GM03348 (cell line): ENCODE measurements around the gene MAP3K5.
"Not testable (repeated sequence)": the region's sequence is repeated elsewhere in the genome, so short reads cannot be mapped to it uniquely, and the experiment has no call there.

Source experiments
- DNase-seq: peaks from one replicate; pipeline ENCODE4 v3.0.0; 2012; ENCODE audit warnings: low spot score

MAP3K5 gene, protein sequence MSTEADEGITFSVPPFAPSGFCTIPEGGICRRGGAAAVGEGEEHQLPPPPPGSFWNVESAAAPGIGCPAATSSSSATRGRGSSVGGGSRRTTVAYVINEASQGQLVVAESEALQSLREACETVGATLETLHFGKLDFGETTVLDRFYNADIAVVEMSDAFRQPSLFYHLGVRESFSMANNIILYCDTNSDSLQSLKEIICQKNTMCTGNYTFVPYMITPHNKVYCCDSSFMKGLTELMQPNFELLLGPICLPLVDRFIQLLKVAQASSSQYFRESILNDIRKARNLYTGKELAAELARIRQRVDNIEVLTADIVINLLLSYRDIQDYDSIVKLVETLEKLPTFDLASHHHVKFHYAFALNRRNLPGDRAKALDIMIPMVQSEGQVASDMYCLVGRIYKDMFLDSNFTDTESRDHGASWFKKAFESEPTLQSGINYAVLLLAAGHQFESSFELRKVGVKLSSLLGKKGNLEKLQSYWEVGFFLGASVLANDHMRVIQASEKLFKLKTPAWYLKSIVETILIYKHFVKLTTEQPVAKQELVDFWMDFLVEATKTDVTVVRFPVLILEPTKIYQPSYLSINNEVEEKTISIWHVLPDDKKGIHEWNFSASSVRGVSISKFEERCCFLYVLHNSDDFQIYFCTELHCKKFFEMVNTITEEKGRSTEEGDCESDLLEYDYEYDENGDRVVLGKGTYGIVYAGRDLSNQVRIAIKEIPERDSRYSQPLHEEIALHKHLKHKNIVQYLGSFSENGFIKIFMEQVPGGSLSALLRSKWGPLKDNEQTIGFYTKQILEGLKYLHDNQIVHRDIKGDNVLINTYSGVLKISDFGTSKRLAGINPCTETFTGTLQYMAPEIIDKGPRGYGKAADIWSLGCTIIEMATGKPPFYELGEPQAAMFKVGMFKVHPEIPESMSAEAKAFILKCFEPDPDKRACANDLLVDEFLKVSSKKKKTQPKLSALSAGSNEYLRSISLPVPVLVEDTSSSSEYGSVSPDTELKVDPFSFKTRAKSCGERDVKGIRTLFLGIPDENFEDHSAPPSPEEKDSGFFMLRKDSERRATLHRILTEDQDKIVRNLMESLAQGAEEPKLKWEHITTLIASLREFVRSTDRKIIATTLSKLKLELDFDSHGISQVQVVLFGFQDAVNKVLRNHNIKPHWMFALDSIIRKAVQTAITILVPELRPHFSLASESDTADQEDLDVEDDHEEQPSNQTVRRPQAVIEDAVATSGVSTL (N-terminal part only)

DNA sequence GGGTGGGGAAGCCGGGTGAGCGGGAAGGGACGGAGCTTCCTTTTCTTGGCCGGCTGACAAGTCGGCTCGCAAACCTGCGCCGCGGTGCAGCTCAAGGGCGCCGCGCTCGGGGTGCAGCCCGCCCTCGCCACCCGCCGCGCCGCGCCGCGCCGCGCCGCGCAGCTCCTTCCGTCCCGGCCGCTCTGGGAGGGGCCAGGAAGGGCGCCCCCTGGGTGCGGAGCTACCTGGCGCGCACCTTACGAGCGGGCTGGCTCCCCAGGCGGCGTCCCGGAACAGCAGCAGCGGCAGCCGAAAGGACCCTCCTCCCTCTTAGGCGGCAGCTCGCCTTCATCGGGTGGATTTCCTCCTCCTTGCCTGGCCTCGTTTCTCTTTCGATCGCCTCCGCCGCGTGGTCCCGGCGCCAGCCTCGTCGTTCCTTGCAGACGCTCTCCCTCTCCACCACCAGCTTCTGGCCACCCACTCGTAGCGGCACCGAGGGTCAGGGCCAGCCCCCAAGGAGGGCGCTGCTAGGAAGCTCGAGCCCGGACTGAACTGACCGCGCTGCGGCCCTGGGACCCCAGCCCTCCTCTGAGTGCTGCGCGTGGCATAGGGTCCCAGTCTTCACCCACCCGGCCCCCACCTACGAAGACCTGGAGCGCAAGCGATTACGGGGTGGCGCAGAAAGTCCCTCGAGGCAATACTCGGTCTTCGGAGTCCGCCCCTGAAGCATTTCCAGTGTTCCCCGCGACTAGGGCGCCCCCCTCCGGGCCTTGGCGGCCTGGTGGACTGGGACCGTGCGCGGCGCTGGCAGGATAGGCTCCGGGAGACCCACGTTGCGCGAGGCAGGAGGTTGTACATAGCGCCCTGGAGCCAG, at the start of gene MAP3K5:
TSS of gene MAP3K5 (minus strand) at position 68 of the 853 bp plus-strand sequence. CDS start 320 bp downstream, outside the sequence.
- peak; percentile 93 for DNase-seq

DNA sequence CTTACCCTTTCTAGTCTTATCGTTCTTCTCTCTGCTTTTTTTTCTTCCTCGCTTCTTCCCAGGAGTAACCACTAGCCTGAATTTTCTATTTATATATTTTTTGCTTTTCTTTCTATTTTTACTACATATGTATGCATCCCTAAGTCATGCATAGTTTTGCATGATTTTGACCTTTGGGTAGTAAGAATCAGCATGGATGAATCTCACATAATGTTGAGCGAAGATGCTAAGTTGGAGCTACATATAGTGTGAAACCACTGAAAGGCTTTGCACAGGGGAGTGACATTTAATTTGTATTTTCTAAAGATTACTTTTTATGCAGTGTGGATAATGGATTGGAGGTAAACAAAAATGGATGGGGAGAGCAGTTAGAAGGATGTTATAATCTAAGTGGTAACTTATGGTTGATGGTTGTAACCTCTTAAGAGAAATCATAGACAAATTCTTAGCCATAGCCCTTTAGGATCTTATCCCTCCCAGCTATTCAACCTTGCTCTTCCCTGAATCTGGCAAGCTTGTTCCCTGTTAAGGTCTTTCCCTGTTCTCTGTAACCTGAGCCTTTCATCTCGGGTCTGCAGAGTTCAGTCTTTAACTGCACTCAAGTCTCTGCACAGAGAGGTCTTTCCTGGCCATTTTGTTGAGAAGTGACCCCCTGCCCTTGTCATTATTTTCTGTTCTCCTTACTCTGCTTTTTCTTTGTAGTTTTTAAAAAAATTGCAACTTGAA, 48.2 kb upstream of the MAP3K5 start:
- DNase-seq: no peak

DNA sequence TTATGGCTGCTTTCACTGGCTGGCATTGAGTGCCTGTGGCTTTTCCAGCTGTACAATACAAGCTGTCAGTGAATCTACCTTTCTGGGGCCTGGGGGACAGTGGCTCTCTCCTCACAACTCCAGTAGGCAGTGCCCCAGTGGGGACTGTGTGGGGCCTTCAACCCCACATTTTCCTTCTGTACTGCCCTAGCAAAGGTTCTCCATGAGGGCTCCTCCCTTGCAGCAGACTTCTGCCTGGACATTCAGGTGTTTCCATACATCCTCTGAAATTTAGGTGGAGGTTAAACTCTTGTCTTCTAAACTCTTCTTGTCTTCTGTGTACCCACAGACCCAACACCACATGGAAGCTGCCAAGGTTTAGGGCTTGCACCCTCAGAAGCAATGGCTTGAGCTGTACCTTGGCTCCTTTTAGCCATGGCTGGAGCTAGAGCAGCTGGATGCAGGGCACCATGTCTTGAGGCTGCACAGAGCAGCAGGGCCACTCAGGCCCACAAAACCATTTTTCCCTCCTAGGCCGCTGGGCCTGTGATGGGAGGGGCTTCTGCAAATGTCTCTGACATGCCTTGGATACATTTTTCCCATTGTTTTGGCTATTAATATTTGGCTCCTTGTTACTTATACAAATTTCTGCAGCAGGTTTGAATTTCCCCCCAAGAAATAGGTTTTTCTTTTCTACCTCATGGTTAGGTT, 39.7 kb upstream of the MAP3K5 start:
- no peak for DNase-seq

DNA sequence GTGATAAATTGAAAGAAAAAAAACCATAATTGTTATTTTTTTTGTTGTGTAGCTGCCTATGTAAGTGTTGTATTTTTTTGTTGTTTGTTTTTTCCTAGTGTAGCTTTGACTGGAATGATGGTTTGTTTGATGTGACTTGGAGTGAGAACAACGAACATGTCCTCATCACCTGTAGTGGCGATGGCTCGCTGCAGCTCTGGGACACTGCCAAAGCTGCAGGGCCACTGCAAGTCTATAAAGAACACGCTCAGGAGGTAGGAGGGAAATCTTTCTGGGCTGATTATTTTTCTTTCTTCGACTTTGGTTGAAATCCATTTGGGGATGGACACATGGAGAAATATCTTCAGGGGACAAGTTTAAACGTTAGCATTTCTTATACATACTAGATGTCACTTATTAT, 33.9 kb upstream of the MAP3K5 start:
- DNase-seq: no peak

DNA sequence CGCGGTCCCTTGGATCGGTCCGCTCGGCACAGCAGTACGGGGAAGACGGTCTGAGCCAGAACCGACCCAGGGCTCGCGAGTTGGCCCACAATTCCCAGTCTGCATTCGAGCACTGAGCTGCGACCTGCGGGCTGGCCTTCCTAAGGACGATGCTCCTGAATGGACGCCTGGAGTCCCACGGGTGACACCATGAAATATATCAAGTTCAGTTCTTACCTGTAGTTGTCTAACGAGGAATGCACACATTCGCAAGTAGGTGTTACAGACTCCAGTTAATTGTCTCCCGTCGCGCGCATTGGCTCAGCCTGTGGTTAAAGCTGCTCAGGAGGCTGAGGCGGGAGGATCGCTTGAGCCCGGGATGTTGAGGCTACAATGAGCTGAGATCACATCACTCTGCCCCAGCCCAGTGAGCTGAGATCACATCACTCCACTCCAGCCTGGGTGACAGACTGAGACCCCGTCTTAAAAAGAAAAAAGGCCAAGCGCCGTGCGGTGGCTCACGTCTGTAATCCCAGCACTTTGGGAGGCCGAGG, 30.9 kb upstream of the MAP3K5 start:
- no peak for DNase-seq

DNA sequence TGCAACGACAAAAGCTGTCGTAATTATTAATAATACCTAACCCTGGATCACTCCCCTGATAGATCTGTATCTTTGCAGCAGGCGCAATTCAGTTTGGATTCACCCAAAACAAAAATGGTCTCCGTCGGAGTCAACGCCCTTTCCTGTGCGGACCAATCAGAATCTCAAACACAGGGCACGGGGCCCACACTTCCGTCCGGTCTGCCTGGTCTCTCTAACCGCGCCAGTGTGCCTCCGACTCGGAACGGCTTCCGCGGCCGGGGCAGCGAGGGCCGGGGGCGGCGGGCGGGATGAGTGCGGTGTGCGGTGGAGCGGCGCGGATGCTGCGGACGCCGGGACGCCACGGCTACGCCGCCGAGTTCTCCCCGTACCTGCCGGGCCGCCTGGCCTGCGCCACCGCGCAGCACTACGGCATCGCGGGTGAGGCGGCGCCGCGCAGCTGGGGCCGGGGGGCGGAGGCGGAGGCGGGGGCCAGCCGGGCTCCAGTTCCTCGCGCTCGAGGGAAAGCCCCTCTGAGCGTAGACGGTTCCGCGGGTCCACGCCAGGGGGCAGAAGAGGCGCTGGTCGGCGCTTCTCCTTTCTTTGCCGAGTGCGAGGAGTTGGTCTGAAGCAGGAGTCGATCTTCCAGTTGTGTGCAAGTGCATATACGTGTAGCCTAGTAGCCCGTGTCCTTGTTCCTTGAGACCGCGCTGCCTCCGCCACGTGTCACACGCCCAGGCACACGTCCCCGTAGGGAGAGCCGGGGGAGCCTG, 30.3 kb upstream of the MAP3K5 start, which contains the start of gene PEX7:
TSS of gene PEX7 (plus strand) at position 217 of the 752 bp plus-strand sequence. CDS start at position 291, 74 bp downstream.
- DNase-seq: peak; percentile 94

DNA sequence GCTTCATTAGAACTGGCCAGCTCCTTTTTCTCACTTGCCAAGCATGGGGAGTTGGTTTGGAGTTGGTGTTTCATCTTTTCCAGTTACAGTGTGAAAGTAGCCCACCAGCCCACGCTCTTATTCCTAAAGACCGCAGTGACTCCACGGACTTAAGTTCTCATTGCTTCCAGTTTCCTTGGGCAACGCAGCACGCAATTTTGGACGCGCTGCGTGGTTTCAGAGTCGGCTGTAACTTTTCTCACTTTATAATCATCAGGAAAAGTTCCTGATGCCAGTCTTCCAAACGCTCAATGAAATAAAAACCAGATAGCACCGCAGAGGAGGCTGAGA, 29.7 kb upstream of the MAP3K5 start:
- peak; percentile 35 for DNase-seq

DNA sequence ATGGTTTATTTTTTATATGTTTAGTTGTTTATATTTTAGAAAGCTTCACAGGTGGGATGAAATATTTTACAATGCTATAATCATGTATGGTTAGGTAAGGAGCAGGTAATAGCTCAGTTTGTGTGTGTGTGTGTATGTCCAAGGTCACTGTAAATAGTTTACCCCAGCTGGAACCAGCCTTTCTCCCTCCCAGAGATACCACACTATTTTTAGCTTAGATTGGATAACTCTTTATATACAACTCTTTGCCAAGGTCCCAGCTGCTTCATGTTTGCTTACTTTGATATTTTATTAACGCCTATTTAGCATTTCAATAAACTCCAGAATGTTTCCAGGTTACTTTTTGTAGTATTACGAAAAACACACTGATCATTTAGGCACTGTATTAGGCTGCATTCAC, 28.3 kb upstream of the MAP3K5 start:
- DNase-seq: no peak

DNA sequence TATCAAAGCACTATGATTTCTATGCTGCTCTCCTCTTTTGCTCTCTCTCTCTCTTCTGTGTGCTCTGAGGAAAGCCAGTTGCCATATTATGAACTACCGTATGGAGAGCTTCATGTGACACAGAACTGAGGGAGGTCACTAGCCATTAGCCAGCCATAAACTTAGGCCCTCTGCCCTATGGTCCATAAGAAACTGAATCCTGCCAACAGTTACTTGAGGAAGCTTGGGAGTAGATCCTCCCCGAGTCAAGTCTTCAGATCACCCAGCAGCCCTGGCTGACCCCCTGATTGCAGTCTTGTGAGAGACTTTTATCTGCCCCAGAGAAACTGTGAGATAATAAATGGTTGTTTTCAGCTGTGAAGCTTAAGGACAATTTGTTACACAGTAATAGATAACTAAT, 24.4 kb upstream of the MAP3K5 start:
- DNase-seq: no peak

DNA sequence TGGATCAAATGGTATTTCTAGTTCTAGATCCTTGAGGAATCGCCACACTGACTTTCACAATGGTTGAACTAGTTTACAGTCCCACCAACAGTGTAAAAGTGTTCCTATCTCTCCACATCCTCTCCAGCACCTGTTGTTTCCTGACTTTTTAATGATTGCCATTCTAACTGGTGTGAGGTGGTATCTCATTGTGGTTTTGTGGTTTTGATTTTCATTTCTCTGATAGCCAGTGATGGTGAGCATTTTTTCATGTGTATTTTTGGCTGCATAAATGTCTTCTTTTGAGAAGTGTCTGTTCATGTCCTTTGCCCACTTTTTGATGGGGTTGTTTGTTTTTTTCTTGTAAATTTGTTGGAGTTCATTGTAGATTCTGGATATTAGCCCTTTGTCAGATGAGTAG, 23.3 kb upstream of the MAP3K5 start:
- not testable (repeated sequence) for DNase-seq

DNA sequence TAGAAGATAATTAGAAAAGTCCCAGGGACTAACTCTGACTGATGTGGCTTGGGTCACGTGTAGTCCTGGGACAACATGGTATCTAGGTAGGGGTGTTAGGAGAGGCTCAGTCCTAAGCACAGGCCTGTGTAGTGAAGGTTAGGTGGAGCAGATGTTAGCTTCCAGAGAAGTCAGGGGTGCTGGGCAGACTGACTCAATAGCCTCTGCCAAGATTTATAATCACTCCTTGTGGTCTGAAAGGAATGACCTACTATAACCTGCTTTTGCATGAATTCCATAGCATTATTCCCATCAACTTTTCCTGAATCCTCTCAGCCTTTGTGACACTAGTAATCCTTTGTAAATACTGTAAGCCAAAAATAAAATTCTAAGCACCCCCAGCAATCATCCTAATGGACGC, 19.9 kb upstream of the MAP3K5 start:
- DNase-seq: no peak

DNA sequence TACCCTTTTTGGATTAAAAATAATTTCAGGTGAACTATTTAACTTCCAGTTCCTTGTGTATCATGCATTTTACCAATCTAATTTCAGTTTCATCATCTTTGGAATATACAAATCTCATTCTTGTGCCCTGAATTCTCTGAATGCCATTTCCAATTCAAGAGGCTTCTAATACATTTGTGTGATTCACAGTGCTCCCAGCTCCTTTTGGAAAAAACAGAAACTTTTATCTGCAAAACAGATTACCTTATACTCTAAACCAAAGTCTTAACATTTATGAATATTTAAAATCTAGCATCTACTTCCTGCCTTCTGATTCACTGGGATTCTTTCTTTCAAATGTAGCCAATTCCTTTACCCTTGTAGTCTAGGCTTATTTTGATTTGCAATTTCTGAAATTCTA, 19.0 kb upstream of the MAP3K5 start:
- DNase-seq: no peak

DNA sequence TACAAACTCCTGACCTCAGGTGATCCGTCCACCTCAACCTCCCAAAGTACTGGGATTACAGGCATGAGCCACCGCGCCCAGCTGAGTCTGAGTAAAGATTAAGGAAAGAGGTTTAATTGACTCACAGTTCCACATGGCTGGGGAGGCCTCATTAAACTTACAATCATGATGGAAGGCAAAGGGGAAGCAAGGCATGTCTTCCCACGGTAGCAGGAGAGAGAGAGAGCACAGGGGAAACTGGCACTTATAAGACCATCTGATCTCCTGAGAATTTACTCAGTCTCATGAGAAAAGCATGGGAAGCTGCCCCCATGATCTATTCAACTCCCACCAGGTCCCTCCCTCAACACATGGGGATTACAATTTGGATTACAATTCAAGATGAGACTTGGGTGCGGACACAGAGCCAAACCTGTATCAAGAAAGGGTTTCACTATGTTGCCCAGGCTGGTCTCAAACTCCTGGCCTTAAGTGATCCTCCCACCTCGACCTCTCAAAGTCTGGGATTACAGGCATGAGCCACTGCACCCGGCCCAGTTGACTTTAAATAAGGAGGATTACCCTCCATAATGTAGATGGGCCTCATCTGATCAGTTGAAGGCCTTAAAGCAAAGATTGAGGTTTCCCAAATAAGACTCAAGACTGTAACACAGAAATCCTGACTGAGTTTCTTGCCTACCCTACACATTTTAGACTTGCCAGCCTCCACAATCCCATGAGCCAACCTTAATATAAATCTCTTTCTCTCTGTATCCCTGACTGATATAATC, 17.0 kb upstream of the MAP3K5 start:
- DNase-seq: no peak

DNA sequence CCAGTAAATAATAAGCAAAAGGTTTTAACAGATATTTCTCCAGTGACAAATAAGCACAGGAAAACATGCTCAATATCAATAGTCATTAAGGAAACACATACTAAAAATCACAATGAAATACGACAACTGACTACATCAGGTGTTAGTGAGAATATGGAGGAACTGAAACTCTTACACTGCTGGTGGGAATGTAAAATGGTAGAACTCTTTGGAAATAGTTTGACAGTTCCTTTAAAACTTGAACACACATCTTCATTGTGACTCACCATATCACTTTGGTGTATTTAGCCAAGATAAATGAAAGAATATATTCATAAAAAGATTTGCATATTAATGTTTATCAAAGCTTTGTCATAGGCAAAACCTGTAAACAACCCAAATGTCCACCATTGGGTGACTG, 11.3 kb upstream of the MAP3K5 start:
- DNase-seq: no peak

DNA sequence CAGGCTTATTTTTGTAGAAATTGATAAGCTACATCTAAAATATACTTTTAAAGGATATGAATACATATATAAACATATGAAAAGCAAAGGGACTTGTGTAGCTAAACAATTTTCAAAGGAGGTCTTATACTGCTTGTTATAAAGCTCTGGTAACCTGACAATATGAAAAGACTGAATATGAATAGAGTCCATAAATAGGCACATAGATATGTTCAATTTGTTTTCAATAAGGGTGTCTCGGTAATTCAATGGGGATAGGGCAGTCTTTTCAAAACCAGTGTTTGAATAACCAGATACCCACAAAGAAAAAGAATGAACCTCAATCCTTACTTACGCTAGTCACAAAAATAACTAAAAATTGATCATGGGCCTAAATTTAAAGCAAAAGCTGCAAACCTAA, 9.3 kb upstream of the MAP3K5 start:
- DNase-seq: no peak

DNA sequence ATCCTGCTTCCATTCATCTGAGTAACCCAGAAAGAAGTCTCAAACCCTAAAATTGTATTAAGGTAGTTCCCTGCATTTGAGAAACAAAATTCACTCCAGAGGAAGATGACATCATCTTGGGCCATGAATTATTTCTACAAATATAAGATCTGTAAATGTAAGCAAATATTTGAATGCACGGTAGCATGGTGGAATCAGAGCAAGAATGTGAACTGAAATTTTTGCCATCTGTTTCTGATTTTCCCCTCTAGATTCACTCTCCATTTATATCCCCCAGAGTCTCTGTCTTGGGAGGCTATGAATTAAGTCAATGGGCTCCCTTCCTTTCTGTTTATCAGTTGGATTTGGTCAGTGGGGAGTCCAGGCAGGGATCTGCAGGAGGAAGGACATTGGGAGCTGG, 5.8 kb upstream of the MAP3K5 start:
- no peak for DNase-seq

DNA sequence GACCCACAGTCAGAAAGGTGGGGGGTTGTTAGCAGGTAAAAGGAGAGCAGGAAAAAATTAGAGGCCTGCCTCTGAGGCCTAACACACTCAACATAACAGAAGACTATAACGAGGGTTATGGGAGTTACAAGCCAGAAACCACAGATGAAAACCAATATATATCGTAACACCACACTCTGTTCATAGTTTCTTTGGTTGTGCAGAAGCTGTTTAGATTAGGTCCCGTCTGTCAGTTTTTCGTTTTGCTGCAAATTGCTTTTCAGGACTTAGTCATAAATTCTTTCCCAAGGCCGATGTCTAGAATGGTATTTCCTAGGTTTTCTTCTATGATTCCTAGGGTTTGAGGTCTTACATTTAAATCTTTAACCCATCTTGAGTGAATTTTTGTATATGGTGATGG, 3.7 kb upstream of the MAP3K5 start:
- DNase-seq: no peak

DNA sequence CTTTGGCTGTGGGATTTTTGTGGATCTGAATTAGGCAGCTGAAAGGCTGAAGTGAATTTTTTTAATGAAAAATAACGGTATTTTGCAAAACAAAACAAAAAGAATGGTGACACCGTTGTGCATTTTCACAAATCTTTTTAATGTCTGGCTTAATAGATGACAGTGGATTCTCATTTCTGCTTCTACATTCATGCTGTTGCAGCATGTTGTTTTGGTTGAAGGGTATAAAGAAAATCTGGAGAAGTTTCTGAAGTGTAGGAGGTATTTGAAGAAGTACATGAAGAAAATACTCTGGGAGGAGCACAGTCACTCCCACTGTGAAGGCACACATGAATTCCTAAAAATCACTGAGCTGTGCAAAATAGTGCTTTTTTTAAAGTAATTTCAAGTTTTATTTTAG, 3.1 kb upstream of the MAP3K5 start:
- no peak for DNase-seq
